ENCODE data around the gene OSBPL1A.

The OSBPL1A gene

GRCh38 chr18:24326211-24326610, 71.4 kb downstream of the OSBPL1A start:
- no peak for DNase-seq

DNA sequence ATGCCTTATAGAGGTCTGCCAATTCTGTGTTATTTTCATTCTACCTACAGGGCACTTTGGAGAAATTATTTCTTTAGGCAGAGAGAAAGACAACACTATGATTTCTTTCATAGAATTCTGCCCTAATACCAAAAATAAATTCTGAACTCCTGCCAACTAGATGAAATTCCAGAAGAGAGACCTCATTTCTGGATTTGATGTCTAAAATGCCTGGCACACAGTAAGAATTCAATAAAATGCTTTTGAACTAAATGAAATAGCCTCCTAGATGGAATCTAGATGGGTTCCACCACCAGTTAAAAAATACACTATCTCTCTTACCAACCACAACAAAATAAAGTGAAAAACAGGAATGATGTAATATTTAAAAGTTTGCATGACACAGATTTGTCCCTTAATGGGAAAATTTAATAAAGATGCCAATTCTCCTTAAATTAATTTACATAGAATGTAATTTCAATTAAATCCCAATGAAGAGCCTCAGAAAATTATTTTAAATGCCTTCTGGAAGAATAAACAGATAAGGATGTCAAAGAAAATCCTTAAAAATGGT, 75.0 kb downstream of the OSBPL1A start:
- DNase-seq = peak; percentile 74

DNA sequence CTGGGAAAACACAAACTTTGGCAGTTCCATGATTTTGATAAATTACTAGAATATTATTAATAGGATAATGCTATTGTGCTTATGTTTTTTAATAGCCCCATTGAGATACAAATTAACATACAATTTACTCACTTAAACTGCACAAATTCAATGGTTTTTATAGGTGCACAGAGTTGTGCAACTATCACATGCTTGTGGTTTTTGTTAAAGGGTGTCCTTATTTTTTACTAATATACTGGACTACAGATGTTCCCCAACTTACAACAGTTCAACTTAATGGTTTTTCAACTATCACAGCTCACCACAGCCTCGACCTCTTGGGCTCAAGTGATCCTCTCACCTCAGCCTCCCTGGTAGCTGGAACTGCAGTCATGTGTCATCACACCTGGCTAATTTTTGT, 76.6 kb downstream of the OSBPL1A start:
- no peak for DNase-seq

DNA sequence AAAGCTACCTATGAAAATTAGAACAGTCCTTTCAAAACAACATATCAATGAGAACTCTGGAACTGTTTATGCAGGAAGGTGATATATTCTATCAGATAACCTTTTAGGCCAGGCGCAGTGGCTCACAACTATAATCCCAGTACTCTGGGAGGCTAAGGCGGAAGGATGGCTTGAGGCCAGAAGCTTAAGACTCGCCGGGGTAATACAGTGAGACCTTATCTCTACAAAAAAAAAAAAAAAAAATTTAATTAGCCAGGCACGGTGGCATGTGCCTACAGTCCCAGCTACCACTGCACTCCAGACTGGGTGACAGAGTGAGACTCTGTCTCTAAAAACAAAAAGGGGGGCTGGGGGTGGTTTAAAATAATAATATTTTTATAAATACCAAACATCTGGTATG, 77.9 kb downstream of the OSBPL1A start:
- DNase-seq = no peak

- DNase-seq = no peak
Measured at GRCh38 chr18:24317370-24317769, 80.3 kb downstream of the OSBPL1A start.

GRCh38 chr18:24315170-24315569, 82.5 kb downstream of the OSBPL1A start:
- DNase-seq = no peak

GRCh38 chr18:24306201-24306600, 91.4 kb downstream of the OSBPL1A start:
- peak; percentile 43 for DNase-seq

- no peak for DNase-seq
Measured at GRCh38 chr18:24300703-24301102, 96.9 kb downstream of the OSBPL1A start.

GRCh38 chr18:24296276-24296675, 101.3 kb downstream of the OSBPL1A start:
- no peak for DNase-seq

DNA sequence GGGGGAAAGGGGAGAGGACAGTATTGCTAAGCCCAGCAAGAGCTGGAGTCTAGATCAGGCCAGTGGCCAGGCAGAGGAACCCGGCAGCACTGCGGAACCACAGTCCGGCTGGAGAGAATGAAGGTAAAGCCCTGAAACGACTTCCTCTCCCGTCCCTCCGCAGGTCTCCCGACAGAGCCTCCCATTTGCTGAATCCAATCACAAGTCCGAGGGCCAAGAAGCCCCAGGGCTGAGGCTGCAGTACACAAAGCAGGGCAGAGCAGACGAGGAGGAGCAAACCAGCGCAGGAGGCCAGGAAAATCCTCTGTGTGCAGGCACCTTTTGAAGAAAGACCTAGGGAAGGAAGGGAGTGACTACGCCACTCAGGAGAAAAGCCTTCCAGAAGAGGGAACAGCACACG, 104.4 kb downstream of the OSBPL1A start:
- no peak for DNase-seq

DNA sequence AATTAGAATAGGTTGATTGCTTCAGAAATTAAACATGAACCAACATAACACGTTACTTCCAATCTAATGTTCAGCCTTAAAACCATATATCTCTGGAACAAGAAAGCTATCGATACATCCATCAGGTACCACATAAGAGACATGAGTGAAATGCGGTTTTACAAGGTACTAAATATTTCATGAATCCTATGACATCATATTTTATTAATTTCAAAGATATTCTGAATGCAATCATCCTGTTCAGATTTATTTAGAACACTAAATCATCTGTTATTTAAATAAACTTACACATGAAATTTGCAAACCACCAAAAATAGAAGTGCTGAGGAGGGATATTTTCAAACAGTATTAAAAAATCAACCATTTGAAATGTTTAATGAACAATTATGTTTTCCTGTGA, 119.0 kb downstream of the OSBPL1A start:
- no peak for DNase-seq

DNA sequence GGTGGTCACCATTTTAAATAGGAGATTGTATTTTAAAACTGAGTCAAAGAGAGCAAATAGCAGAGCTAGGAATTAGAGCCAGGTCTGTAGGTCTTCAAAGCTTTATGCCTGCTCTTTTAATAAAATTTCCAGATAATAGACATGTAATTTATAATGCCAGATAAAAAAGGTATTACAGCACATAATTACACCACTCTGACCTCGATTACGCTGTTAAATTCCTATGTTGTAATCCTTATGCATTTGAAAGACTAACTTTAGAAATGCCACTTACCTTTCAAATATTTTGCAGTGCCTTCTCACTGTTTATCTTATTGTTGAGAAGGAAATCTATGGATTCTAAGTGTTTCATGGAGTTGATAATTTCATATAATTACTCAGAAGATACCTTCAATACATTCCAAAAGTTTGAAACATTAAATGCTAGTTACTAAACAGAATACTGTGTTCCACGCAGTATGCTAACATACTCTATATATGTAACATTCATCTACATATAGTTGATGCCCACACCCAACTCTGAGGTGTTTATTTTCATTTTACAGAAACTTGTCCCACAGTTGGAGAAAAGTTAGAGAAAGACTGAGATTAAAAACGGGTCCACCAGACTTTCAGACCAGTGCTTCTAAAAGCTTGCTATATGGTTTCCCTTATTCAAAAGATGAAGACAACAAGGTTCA, 120.0 kb downstream of the OSBPL1A start:
- DNase-seq = no peak

DNA sequence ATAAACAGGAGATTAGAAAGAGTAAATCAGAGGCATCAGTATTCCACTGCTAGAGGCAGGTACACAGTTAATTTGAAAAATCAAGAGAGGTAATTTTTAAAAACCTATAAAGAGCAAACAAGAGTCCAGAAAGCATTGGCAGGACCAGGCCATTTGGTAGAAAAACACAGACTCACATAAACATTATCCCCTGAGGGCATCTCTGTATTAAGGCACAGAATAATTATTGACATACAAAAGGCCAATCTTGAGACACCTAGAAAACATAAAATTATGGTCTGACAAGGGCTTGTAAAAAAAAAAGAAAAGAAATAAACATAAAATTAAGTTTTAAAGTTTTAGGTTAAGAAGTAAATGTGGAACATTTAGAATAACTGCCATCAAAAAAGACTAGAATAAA, 120.6 kb downstream of the OSBPL1A start:
- DNase-seq = no peak

DNA sequence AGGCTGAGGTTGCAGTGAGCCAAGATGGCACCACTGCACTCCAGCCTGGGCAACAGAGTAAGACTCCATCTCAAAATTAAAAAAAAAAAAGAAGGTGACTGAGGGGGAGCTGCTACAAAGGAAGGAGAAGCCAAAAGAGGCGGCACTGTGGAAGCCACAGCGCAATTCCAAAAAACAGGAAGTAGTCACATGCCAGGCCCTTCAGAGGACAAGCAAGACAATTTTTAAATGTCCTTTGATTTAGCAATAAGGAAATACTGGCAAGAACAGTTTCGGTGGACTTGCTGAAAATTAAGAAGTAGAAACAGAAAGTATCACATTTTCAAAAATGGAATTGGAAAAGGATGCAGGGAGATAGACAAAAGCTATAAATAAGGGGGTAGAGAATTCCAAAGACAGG, 122.8 kb downstream of the OSBPL1A start:
- DNase-seq = no peak

DNA sequence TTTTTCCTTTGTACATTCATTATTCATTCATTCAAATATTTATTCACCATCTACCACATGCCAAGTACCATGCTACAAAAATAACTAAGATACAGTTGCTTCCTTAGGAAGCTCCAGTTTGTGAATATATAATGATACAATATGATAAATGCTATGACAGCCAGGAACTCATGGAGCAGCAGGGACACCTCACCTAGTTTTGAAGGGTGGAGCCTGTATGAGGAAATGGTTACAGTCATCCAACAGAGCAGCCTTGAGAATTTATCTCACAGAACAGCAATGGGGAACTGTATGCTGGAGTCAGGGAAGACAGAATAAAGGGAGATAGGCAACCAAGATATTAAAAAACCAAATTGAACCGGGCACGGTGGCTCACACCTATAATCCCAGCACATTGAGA, 124.0 kb downstream of the OSBPL1A start:
- no peak for DNase-seq

- DNase-seq = no peak
Measured at GRCh38 chr18:24272229-24272525, 125.4 kb downstream of the OSBPL1A start.

DNA sequence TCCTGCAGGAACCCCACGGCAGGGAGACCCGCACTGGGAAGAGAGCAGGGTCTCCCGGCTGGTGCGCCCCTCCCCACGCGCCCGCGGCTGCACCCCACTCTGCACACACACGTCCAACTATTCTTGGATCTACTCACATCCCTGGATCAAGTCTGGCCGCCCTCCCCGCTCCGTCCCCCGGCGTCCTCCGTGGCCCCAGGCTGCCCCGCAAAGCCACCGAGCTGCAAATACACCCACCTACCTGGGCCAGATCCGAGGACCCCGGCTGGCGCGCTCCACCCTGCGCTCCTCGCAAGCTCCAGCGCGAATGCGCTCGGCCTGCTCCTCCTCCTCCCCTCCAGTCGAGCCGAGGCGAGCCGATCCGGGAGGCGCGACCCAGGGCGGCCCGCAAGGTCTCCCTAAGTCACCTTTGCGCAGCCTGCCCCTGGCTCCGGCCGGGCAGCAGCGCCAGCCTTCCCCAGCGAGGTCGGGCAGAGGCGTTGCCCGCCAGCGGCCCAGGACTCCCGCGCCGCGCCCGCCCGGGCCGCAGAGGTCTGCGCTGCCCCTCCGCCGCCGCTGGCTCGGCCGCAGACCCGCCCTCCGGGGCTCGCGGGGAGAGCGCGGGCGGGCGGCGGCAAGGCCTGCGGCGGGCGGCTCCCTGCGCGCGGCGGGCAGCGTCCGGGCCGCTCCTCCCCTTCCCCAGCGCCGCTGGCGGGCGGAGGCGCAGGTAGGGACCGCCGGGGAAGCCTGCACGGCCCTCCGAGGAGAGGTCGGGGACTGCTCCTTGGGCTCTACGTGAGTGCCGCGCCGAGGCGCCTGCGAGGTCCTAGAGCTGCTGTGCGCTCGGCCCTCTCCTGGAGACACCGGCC, 126.0 kb downstream of the OSBPL1A start:
- DNase-seq = peak; percentile 76

- DNase-seq = peak; percentile 21
Measured at GRCh38 chr18:24270937-24271380, 126.7 kb downstream of the OSBPL1A start.

- no peak for DNase-seq
Measured at GRCh38 chr18:24270358-24270936, 127.2 kb downstream of the OSBPL1A start.

DNA sequence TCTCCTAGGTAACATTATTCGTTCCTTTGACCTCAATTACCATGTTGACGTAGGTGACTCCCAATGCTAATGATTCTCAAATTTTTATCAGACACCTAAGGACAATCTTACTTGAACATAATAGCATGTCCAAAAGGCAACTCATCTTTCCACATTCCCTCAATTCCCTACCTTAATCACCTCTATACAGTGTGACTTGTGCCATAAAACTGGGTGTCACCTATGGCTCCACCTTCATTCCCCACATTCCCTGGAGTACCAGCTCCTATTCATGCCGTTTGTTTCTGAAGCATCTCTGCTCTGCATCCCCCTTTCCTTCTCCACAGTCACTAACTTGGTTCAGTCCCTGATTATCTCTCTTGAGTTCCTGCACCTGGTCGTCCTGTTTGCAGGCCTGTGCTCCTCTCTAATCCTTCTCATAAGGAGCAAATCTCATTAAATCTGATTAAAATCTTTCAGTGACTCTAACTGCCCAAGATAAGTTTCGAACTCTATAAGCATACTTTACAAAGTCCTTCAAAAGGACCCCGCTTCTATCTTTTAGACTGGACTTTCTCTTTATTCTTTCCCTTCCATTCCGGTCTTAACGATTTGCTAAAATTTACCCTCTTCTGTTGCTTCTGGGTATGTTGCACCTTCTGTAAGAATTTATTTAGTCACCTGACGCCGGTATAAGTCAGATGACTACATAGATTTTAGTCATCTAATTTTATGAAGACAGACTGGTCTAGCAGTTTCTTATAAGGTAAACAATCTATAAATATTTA, 128.7 kb downstream of the OSBPL1A start:
- DNase-seq = no peak

DNA sequence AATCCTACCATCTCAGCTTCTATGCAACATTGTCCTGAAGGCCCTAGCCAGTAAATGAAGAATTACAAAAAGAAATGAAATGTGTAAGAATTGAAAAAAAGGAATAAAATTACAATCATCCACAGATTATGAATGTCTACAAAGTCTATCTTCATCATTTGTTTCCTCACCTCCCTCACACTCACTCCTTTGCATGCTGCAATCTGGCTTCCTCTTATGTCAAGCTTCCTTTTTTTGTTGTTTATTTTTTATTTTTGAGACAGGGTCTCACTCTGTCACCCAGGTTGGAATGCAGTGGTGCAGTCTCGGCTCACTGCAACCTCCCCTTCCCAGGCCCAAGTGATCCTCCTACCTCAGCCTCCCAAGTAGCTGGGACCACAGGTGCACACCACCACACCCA, 129.7 kb downstream of the OSBPL1A start:
- DNase-seq = no peak

DNA sequence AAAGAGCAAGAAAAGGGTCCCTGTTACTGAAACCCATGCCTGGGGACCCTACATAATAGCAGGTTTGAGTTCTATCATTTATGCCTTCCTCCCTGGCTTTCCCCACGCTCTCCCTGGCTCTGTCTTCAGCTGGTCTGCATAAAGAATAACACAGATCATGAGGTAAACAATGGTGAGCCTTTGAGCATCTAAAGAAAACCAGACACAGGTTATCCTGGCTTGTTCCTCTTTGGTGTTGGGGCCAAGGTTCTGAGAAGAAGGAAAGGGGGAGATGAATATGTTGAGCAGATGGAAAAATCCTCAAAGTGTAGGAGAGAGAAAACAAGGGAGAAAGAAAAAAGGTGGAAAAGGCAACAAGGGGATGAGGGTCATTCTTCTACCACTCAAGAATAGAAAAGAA, 131.5 kb downstream of the OSBPL1A start:
- no peak for DNase-seq

- DNase-seq = no peak
Measured at GRCh38 chr18:24265502-24266064, 132.0 kb downstream of the OSBPL1A start.

Data from fibroblast of upper back skin (primary cell).